Stimulated activated naive B cell treated with anti-CD40 and anti-IgM and Interleukin-4, amounts not matched to agents 10 μg/mL and 1 μg/mL and 100 μg/mL, for 72 hours (primary cell): ENCODE measurements around the gene RPN2.

Source experiments
- ATAC-seq, 2 donors: fragments of 150-1000 bp; cut with Tn5 transposase; replicated peaks; 2 replicates each; pipeline ENCODE4 v1.10.0; 2021; ENCODE audit warnings: moderate library complexity in 1 of 2
- DNase-seq: peaks from one replicate; pipeline ENCODE4 v3.0.0; 2021
- H3K27ac Mint-ChIP-seq: one replicate; pipeline ENCODE4 v1.8.0; 2022; ENCODE audit warnings: mild to moderate bottlenecking, mixed read lengths
- H3K27me3 Mint-ChIP-seq, 2 donors: one replicate each; pipeline ENCODE4 v1.8.0; 2022; ENCODE audit warnings: mixed read lengths in 2 of 2
- H3K36me3 Mint-ChIP-seq, 2 donors: one replicate each; pipeline ENCODE4 v1.8.0; 2022; ENCODE audit warnings: mixed read lengths in 2 of 2, mild to moderate bottlenecking in 1 of 2
- H3K4me1 Mint-ChIP-seq, 2 donors: one replicate each; pipeline ENCODE4 v1.8.0; 2022; ENCODE audit warnings: mixed read lengths in 2 of 2, mild to moderate bottlenecking in 1 of 2
- H3K4me3 Mint-ChIP-seq, 2 donors: one replicate each; pipeline ENCODE4 v1.8.0; 2022; ENCODE audit warnings: mild to moderate bottlenecking in 2 of 2, mixed read lengths in 2 of 2, moderate library complexity in 1 of 2
- H3K9me3 Mint-ChIP-seq, 2 donors: one replicate each; pipeline ENCODE4 v1.8.0; 2022; ENCODE audit warnings: mixed read lengths in 2 of 2, mild to moderate bottlenecking in 1 of 2

The RPN2 gene

GRCh38 chr20:37193821-37194220 lies 14.7 kb downstream of the RPN2 start:
- H3K27me3 Mint-ChIP-seq: no peaks in the 10 kb centered on the region
- H3K36me3 Mint-ChIP-seq: peaks cover 35 to 63% of the 10 kb centered on the region in 2 donors
- H3K4me1 Mint-ChIP-seq: peaks cover 52 to 68% of the 10 kb centered on the region in 2 donors
- ATAC-seq: no peak
- H3K9me3 Mint-ChIP-seq: no peaks in the 10 kb centered on the region
- peak overlapping the region in 1 of 2 donors; percentile 5 for H3K4me3 Mint-ChIP-seq
- no peak overlapping the region for H3K27ac Mint-ChIP-seq
- no peak for DNase-seq

DNA sequence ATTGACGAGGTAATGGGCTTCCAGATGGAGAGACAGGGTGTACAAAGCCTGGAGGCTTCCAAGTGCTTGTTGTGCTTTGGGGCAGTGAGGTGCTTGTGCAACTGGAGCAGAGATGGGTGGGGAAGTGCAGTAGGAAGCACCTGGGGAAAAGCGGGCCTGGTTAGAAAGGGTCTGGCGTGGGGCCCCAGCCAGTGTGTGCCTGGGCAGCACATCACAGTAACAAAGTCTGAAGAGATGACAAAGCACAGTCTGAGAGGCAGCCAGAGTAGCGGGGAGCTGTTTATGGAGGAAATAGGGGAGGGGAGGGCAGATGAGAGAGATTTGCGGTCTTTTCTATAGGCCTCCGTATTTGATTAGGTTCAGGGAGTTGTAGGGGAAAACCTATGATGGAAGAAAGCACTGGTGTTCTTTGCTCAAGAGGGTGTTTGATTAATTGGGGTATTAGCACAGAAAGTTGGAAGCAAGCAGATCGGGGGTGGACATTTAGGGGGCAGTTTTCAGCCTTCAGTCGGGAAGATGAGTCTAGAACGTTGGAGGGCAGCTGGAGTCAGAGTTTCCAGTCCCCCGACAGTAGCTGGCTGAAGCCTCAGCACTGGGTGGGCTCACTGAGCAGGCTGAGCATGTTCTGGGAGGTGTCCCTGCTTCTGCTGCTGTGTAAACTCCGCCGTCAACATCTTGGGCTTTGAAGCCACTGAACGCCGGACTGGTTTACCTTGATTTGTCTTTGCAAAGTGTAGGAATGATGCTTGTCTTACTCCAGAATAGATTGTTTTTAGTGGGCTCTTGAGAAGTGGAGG lies 15.7 kb downstream of the RPN2 start:
- H3K9me3 Mint-ChIP-seq: no peaks in the 10 kb centered on the region
- DNase-seq (no peak), ATAC-seq (no peak)
- no peaks in the 10 kb centered on the region for H3K27me3 Mint-ChIP-seq
- H3K36me3 Mint-ChIP-seq: peaks cover 34 to 61% of the 10 kb centered on the region in 2 donors
- H3K4me1 Mint-ChIP-seq: peaks cover 43 to 58% of the 10 kb centered on the region in 2 donors
- H3K4me3 Mint-ChIP-seq: no peak overlapping the region
- H3K27ac Mint-ChIP-seq: peak overlapping the region; percentile 62

DNA sequence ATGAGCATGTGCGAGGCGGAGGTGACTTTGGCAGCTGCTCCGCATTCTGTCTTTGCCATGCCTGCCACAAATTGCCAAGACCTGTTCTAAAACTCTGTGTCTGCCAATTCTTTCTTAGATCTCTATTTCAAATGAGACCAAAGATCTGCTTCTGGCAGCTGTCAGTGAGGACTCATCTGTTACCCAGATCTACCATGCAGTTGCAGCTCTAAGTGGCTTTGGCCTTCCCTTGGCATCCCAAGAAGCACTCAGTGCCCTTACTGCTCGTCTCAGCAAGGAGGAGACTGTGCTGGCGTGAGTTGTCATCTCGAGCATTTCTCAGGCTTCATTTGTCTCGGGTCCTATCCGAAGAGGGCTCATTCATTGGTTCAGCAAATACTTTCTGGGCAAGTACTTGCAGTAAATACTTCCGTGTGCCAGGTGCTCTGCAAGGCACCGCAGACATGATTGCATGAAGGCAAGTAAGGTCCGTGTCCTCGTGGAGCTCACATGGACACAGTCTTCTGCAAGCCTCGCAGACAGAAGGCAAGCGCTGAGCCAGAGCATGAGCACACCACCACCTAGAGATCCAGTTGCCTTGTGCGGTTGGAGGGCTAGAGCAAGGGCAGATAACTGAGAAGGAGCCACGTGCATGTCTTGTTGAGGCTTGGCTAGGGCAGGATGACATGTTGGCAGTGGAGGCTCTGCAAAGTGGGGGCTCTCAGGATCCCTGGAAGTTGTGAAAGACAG lies 20.0 kb downstream of the RPN2 start:
- no peak for DNase-seq
- Mint-ChIP-seq H3K27ac (no peak overlapping the region), H3K27me3 (no peaks in the 10 kb centered on the region), H3K36me3 (peaks cover 25 to 64% of the 10 kb centered on the region in 2 donors), H3K9me3 (no peaks in the 10 kb centered on the region), H3K4me1 (peaks cover 21 to 29% of the 10 kb centered on the region in 2 donors), H3K4me3 (no peak overlapping the region)
- ATAC-seq: no peak

GRCh38 chr20:37200376-37200775 lies 21.2 kb downstream of the RPN2 start:
- H3K4me3 Mint-ChIP-seq: no peak overlapping the region
- DNase-seq (no peak), ATAC-seq (no peak)
- H3K9me3 Mint-ChIP-seq: no peaks in the 10 kb centered on the region
- H3K36me3 Mint-ChIP-seq: peaks cover 33 to 68% of the 10 kb centered on the region in 2 donors
- no peak overlapping the region for H3K27ac Mint-ChIP-seq
- H3K4me1 Mint-ChIP-seq: peaks cover 13 to 16% of the 10 kb centered on the region in 2 donors
- no peaks in the 10 kb centered on the region for H3K27me3 Mint-ChIP-seq

GRCh38 chr20:37200926-37201826 lies 22.0 kb downstream of the RPN2 start:
- Mint-ChIP-seq H3K9me3 (no peaks in the 10 kb centered on the region), H3K27ac (no peak overlapping the region), H3K4me3 (no peak overlapping the region), H3K4me1 (peaks cover 10 to 12% of the 10 kb centered on the region in 2 donors), H3K36me3 (peaks cover 33 to 71% of the 10 kb centered on the region in 2 donors), H3K27me3 (no peaks in the 10 kb centered on the region)
- ATAC-seq: no peak
- no peak for DNase-seq

DNA sequence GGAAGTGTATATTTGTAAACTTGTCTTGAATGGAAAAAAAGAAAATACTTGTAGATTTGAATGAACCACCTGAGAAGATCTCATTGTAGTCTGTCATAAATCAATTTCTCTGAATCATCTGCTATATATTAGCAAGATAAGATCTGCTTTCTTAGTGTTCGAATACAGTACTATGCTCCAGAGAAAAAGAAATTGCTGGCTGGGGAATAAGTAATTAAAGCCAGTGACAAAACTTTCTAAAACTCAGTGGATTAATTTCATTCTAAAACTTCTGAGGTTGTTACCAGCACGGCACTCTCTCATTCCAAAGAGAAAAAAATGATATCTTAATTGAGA lies 22.7 kb downstream of the RPN2 start:
- peaks cover 6% of the 10 kb centered on the region in 2 donors for H3K4me1 Mint-ChIP-seq
- H3K4me3 Mint-ChIP-seq: no peak overlapping the region
- peak overlapping the region; percentile 3 for H3K27ac Mint-ChIP-seq
- DNase-seq (no peak), ATAC-seq (no peak)
- peaks cover 30 to 67% of the 10 kb centered on the region in 2 donors for H3K36me3 Mint-ChIP-seq
- no peaks in the 10 kb centered on the region for H3K9me3 Mint-ChIP-seq
- H3K27me3 Mint-ChIP-seq: no peaks in the 10 kb centered on the region

DNA sequence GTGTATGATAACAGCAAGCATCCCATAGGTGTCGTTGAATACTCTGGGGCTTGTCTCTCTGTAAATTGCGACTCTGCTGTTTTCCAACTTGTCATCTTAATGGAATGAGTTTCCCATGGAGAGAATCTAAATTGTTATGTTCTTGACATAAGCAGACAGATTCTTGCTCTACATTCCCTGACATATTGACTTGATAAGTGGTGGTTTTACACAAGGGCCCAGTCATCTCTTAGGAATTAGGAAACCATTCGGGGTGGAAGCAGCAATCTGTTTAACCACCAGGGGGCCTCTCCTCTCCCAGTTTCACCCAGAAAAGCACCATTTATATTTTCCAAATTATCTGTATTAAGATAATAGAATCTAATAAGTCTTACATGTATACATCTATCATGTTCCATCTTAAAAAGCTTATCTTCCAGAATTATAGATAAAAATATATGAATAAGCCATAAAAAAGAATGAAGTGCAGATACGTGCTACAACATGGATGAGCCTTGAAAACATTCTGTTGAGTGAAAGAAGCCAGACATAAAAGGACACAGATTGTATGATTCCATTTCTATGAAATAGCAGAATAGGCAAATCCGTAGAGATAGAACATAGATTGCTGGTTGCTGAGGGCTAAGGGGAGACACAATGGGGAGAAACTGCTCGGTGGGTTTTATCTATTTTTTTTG lies 23.3 kb downstream of the RPN2 start:
- Mint-ChIP-seq H3K27me3 (no peaks in the 10 kb centered on the region), H3K4me1 (peaks cover 4 to 6% of the 10 kb centered on the region in 2 donors), H3K36me3 (peaks cover 31 to 67% of the 10 kb centered on the region in 2 donors), H3K9me3 (no peaks in the 10 kb centered on the region), H3K4me3 (no peak overlapping the region), H3K27ac (no peak overlapping the region)
- DNase-seq: no peak
- ATAC-seq: no peak

DNA sequence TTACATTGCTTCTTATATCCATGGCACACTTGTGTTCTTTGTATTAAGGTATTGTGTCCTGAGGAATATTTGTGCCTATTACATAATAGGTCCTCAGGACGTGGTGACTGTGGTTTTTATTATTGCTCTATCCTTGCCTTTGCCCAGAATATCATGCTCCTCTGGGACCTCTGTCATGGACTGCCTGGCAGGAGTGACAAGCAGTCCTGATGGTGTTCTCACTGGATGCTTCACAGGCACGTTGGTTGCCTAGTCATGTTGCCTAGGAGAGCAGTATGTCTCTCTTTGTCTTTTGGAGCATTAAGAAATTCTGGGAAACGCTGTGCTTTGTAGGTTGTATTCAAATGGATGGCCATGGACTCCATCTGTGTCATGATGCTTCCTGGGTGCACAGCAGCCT lies 24.9 kb downstream of the RPN2 start:
- H3K27ac Mint-ChIP-seq: no peak overlapping the region
- H3K36me3 Mint-ChIP-seq: peaks cover 38 to 69% of the 10 kb centered on the region in 2 donors
- no peaks in the 10 kb centered on the region for H3K9me3 Mint-ChIP-seq
- H3K4me1 Mint-ChIP-seq: peaks cover 4 to 6% of the 10 kb centered on the region in 2 donors
- no peak for ATAC-seq
- H3K4me3 Mint-ChIP-seq: no peak overlapping the region
- H3K27me3 Mint-ChIP-seq: no peaks in the 10 kb centered on the region
- no peak for DNase-seq

DNA sequence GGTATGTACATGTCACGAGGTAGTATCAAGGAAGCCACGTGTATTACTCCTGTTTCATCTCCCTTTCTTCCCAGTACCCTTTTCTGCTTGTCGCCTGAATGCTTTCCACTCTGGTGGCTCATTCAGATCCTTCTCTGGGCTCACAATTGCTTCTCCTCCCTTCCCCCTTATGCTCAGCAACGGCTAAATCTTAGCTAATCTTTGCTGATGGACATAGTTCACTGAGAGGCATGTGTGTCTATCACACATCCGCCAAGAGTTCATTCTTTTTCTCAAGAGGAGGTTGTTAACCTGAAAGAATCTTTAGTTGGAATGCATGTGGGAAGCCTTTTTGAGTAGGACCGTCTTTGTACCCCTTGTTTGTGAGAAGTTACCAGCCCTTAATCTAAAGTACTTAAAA lies 26.0 kb downstream of the RPN2 start:
- peaks cover 4 to 6% of the 10 kb centered on the region in 2 donors for H3K4me1 Mint-ChIP-seq
- H3K4me3 Mint-ChIP-seq: no peak overlapping the region
- H3K36me3 Mint-ChIP-seq: peaks cover 34 to 64% of the 10 kb centered on the region in 2 donors
- DNase-seq (no peak), ATAC-seq (no peak)
- no peaks in the 10 kb centered on the region for H3K27me3 Mint-ChIP-seq
- H3K27ac Mint-ChIP-seq: peak overlapping the region; percentile 39
- H3K9me3 Mint-ChIP-seq: no peaks in the 10 kb centered on the region

DNA sequence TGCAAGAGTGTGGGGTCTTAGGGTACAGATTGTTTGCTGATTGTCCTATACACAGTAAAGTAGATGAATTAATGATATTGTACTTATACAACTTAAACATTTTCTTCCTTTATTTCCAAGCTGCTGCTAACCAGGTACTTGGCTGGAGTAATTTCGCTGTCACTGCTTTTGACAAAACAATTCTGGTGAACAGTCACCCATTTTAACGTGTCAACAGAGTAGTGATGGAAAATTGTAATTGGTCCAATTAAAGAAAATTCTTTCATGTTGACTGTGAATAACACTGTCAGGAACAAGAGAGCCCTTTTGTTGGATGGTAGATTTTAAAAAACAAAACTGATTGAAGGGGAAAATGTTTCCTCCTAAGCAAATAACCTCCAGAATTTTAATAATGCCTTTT lies 26.7 kb downstream of the RPN2 start:
- Mint-ChIP-seq H3K4me1 (peaks cover 4 to 6% of the 10 kb centered on the region in 2 donors), H3K4me3 (no peak overlapping the region), H3K27me3 (no peaks in the 10 kb centered on the region), H3K27ac (peak overlapping the region; percentile 39), H3K9me3 (no peaks in the 10 kb centered on the region), H3K36me3 (peaks cover 32 to 58% of the 10 kb centered on the region in 2 donors)
- no peak for ATAC-seq
- DNase-seq: no peak

DNA sequence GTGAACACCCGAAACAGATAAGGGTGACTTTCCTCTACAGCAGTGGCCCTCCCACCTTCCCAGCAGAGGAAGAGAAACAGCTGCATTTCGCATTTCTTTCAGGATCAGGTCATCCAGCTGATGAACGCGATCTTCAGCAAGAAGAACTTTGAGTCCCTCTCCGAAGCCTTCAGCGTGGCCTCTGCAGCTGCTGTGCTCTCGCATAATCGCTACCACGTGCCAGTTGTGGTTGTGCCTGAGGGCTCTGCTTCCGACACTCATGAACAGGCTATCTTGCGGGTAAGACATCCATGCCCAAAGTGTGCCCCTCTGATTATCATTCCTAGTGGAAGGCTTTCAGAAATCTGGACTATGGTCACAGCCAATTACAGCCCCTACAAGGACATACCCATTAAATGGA lies 28.0 kb downstream of the RPN2 start:
- Mint-ChIP-seq H3K4me1 (peaks cover 2 to 3% of the 10 kb centered on the region in 2 donors), H3K36me3 (peaks cover 31 to 54% of the 10 kb centered on the region in 2 donors), H3K9me3 (no peaks in the 10 kb centered on the region), H3K27me3 (no peaks in the 10 kb centered on the region), H3K27ac (no peak overlapping the region), H3K4me3 (no peak overlapping the region)
- no peak for DNase-seq
- no peak for ATAC-seq

DNA sequence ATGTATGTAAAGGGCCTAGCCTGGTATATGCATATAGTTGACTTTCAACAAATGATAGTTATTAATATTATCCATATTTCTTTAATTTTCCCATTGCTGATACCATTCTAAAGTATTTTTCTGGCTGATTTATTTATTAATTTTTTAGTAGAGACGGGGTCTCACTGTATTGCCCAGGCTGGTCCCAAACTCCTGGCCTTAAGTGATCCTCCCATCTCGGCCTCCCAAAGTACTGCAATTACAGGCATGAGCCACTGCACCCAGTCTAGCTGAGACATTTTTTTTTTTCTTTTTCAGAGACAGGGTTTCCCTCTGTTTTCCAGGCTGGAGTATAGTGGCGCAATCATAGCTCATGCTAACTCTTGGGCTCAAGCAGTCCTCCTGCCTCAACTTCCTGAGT lies 30.1 kb downstream of the RPN2 start:
- Mint-ChIP-seq H3K4me1 (peaks cover 0 to 2% of the 10 kb centered on the region in 2 donors), H3K9me3 (no peaks in the 10 kb centered on the region), H3K36me3 (peaks cover 33 to 51% of the 10 kb centered on the region in 2 donors), H3K4me3 (no peak overlapping the region), H3K27me3 (no peaks in the 10 kb centered on the region), H3K27ac (no peak overlapping the region)
- ATAC-seq (no peak), DNase-seq (no peak)

GRCh38 chr20:37209661-37210314 lies 30.7 kb downstream of the RPN2 start:
- DNase-seq (no peak), ATAC-seq (no peak)
- Mint-ChIP-seq H3K9me3 (no peaks in the 10 kb centered on the region), H3K27me3 (no peaks in the 10 kb centered on the region), H3K4me3 (no peak overlapping the region), H3K36me3 (peaks cover 31 to 51% of the 10 kb centered on the region in 2 donors), H3K4me1 (peaks cover 0 to 5% of the 10 kb centered on the region in 2 donors), H3K27ac (no peak overlapping the region)
